Mucosa of rectum (tissue), 2 donors: ENCODE results near the gene MYLK.

Experiments
- H3K27ac ChIP-seq, 2 donors: one replicate each; pipeline ENCODE4 v1.7.0; 2013; ENCODE audit warnings: inconsistent platforms in 2 of 2, low read depth in 2 of 2, low read length in 2 of 2
- H3K27me3 ChIP-seq, 2 donors: one replicate each; pipeline ENCODE4 v1.7.0; 2013; ENCODE audit warnings: low read length in 2 of 2; ENCODE audit not compliant: control insufficient read depth in 2 of 2, insufficient read depth in 2 of 2
- H3K36me3 ChIP-seq, 2 donors: one replicate each; pipeline ENCODE4 v1.7.0; 2013; ENCODE audit warnings: low read length in 2 of 2; ENCODE audit not compliant: control insufficient read depth in 2 of 2, insufficient read depth in 2 of 2
- H3K4me1 ChIP-seq, 2 donors: one replicate each; pipeline ENCODE4 v1.7.0; 2013; ENCODE audit warnings: low read length in 2 of 2, mild to moderate bottlenecking in 1 of 2; ENCODE audit not compliant: control insufficient read depth in 2 of 2, insufficient read depth in 2 of 2
- H3K4me3 ChIP-seq, 2 donors: one replicate each; pipeline ENCODE4 v1.7.0; 2013; ENCODE audit warnings: low read length in 2 of 2
- H3K9ac ChIP-seq, 2 donors: one replicate each; pipeline ENCODE4 v1.7.0; 2013; ENCODE audit warnings: low read length in 2 of 2, low read depth in 1 of 2, mild to moderate bottlenecking in 1 of 2
- H3K9me3 ChIP-seq, 2 donors: one replicate each; pipeline ENCODE4 v1.7.0; 2013; ENCODE audit warnings: low read length in 2 of 2; ENCODE audit not compliant: control insufficient read depth in 2 of 2
- donor health status: healthy.
- donor health status: Normal muscosa, but diverticular disease.

The MYLK gene

DNA sequence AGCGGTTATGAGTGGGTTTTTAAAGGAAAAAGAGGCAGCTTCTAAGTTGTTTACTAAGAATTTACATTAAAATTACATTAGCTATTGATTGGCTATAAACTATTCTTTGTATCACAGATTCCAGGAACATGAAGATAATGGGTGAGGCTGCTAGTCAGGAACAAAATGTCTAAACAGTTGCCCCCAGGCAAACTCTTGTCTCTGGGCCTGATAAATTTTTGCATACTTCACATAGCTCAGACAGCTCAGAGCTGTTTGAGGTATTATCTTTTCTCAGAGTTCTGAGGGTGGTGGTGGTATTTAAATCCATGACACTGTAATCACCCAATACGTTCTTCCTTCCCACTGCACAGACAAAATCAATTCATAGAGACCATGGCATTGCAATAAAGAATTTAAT, 297.2 kb downstream of the MYLK start:
- no peak overlapping the region for H3K9ac ChIP-seq
- H3K4me3 ChIP-seq, result no peak overlapping the region
- H3K27ac ChIP-seq, result no peak overlapping the region
- H3K9me3 ChIP-seq, result peaks cover 0 to 5% of the 10 kb centered on the region in 2 donors
- H3K4me1 ChIP-seq, result peaks cover 6 to 12% of the 10 kb centered on the region in 2 donors
- H3K36me3 ChIP-seq, result peaks cover 0 to 6% of the 10 kb centered on the region in 2 donors
- no peaks in the 10 kb centered on the region for H3K27me3 ChIP-seq

DNA sequence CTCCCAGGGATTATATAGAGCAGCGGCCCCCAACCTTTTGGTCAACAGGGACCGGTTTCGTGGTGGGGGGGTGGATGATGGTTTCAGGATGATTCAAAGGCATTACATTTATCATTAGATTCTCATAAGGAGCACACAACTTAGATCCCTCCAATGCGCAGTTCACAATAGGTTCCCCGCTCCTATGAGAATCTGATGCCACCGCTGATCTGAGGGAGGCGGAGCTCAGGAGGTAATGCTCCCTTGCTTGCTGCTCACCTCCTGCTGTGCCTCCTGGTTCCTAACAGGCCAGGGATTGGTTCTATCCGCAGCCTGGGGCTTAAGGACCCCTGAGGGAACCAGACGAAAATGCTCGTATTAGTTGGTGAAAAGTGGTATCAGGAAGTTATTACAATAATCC, 298.0 kb downstream of the MYLK start:
- H3K9me3 ChIP-seq, result peaks cover 0 to 5% of the 10 kb centered on the region in 2 donors
- peaks cover under 1 to 10% of the 10 kb centered on the region in 2 donors for H3K36me3 ChIP-seq
- H3K9ac ChIP-seq, result peak overlapping the region; percentile 71 to 76
- peak overlapping the region; percentile 80 to 97 for H3K4me3 ChIP-seq
- peaks cover 6 to 12% of the 10 kb centered on the region in 2 donors for H3K4me1 ChIP-seq
- peak overlapping the region; percentile 94 to 95 for H3K27ac ChIP-seq
- no peaks in the 10 kb centered on the region for H3K27me3 ChIP-seq

DNA sequence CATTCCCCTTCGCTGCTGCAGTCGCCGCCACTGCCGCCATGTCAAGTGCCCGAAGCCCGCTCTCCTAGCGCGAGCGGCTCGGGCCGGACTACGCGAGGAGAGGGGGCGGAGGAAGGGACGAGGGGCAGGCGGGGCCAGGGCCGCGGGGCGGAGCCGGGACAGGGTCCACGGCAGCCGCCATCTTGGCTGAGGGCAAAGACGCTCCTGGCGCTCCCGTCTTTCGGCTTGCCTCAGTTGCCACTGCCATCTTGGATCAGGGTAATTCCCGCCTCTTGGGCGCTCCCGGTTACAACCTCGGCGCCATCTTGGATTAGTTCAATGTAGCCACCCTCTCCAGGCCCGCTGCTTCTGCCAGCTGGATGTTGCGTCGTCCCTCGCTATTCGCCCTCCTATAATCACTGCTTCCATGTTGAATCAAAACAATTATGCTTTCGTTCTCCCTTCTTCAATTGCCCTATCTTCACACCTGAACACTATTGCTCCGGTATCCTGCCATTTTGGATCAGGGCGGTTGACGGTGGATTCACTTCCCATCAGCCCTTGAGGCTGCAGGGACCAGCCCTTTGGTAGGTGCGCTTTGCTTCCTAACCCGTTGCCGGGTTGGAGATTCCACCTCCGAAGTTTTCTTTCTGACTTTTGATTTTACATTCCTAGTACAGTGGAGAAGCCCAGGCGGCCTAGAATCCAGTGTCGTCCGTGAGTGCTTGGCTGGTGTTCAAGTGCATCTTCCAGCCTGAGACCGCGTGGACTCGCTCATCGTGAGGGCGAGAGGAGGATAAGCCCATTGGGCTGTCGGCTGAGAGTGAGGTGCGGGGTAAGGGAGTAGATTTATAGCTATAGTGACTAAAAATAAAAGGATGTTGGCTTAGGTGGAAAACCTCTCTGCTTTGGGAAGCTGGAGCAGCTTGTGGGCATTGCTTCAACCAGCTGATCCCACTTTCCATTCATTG, 298.9 kb downstream of the MYLK start, which contains the start of gene HACD2:
Gene HACD2, minus strand, starts transcription at position 66 of the 950 bp plus-strand sequence. Its CDS starts 26 bp downstream, at position 40.
- Histone ChIP-seq H3K4me1 (peaks cover 6 to 12% of the 10 kb centered on the region in 2 donors), H3K9ac (peak within 1 kb of the TSS; percentile 71 to 84), H3K9me3 (no peaks in the 10 kb centered on the region), H3K27ac (peak within 1 kb of the TSS; percentile 94 to 95), H3K27me3 (no peaks in the 10 kb centered on the region), H3K36me3 (peaks cover 2 to 8% of the 10 kb centered on the region in 2 donors), H3K4me3 (peak within 1 kb of the TSS; percentile 80 to 97)

DNA sequence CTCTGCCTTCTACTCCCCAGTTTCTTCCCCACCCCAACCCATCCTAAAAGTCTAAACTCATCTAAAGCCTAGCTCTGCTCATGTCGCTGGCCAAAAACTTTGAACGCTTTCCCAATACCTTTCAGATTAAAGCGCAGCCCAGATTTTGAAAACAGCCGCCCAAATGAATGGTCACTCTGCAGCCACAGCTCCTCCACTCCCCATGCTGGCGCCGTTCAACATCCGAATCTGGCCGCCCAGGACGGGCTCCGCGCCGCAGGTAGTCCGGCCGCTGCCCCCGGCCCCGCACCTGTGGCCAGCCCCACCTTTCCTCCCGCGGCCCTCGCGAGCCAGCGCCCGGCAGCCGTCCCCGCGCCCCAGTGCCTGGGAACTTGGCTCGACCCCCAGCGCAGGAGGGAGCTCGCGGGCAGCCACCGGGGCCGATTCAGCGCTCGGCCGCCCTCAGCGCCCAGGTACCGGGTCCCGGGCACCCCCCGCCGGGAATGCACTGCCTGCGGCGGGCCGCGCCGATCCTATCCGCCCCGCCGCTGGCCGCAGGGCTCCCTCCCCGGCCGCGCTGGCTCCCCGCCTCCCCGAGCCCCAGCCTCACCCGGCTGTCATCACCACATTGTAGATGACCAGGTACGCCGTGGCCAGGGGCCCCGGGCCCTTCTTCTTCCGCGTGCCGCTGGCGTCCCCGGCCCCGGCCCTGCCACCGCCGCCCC, 299.7 kb downstream of the MYLK start:
- no peaks in the 10 kb centered on the region for H3K27me3 ChIP-seq
- H3K9ac ChIP-seq, result peak overlapping the region; percentile 71 to 84
- peaks cover 2 to 8% of the 10 kb centered on the region in 2 donors for H3K36me3 ChIP-seq
- peak overlapping the region; percentile 94 to 95 for H3K27ac ChIP-seq
- H3K4me3 ChIP-seq, result peak overlapping the region; percentile 80 to 97
- peaks cover 6 to 12% of the 10 kb centered on the region in 2 donors for H3K4me1 ChIP-seq
- no peaks in the 10 kb centered on the region for H3K9me3 ChIP-seq

DNA sequence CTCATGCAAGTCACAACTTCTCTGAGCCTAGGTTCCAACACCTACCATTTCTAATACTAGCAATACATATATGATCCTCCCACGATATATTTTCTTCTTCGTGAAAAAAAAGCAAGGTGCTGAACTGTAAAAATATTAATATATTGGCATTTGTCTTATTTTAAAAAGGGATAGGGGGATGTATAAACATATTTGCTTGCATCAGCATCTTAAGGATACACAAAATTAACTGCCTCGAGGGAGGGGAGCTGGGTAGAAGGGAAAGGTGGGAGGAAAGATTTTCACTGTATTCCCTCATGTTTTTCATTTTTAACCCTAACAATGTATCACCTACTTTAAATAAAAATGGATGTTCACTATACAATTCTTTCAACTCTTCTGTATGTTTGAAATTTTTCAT, 300.6 kb downstream of the MYLK start:
- Histone ChIP-seq H3K4me1 (peaks cover 6 to 12% of the 10 kb centered on the region in 2 donors), H3K27ac (no peak overlapping the region), H3K9me3 (no peaks in the 10 kb centered on the region), H3K9ac (no peak overlapping the region), H3K36me3 (peaks cover 5 to 8% of the 10 kb centered on the region in 2 donors), H3K4me3 (peak overlapping the region; percentile 80 to 97), H3K27me3 (no peaks in the 10 kb centered on the region)

DNA sequence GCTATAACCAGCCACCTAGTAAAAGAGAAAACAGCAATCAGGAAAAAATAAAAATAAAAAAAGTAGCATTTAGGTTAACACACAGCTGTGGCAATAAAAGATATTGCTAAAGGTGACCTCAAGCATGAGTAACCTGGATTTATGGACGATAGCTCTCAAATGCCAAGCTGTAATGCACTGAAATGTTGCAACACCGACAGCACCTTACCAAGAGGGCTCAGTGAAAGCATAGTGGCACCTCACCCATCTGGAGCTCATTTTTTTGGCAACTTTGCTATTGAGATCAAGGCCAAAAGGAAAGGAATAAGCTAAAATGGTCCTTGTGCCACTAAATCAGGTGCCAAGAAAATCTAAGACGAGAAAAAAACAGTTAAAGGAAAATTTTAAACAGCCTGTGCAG, 301.8 kb downstream of the MYLK start:
- Histone ChIP-seq H3K4me1 (peaks cover 6 to 12% of the 10 kb centered on the region in 2 donors), H3K4me3 (no peak overlapping the region), H3K36me3 (peaks cover 7 to 8% of the 10 kb centered on the region in 2 donors), H3K27ac (no peak overlapping the region), H3K27me3 (no peaks in the 10 kb centered on the region), H3K9ac (no peak overlapping the region), H3K9me3 (no peaks in the 10 kb centered on the region)

DNA sequence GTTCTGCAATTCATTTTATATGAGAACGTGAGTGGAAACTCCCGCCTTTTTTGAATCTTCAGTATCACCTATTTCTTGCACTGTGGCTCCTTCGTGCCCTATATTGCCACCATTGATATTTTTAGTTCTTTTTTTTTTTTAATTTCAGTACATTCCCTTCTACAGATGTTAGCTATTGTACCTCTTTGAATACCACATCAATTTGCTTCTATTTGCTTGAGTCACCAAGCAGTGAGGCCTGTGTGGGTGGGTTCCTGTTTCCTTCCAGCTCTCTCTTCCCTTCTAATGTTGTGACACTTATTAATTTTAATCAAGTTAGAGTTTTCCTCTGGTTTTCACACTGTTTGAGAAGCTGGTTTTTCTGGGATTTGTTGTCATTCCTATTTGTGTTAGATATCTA, 308.0 kb downstream of the MYLK start:
- no peak overlapping the region for H3K4me3 ChIP-seq
- H3K9me3 ChIP-seq, result no peaks in the 10 kb centered on the region
- no peaks in the 10 kb centered on the region for H3K4me1 ChIP-seq
- H3K27me3 ChIP-seq, result no peaks in the 10 kb centered on the region
- no peak overlapping the region for H3K27ac ChIP-seq
- H3K36me3 ChIP-seq, result peaks cover 9 to 18% of the 10 kb centered on the region in 2 donors
- H3K9ac ChIP-seq, result no peak overlapping the region

DNA sequence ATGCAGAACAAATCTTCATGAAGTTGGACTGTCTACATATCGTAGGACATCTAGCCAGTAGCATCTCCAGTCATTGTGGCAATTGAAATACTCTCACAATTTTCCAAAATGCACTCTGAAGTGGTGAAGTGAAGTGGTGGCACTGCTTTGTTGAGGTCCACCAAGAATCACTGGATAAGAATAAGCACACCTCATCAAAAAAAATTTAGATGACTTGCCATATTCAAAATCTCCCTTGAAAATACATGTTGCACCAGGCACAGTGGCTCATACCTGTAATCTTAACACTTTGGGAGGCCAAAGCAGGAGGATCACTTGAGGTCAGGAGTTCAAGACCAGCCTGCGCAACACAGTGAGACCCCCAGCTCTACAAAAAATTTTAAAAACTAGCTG, 312.2 kb downstream of the MYLK start:
- Histone ChIP-seq H3K4me1 (no peaks in the 10 kb centered on the region), H3K36me3 (peaks cover 4 to 13% of the 10 kb centered on the region in 2 donors), H3K27me3 (no peaks in the 10 kb centered on the region), H3K9ac (no peak overlapping the region), H3K9me3 (no peaks in the 10 kb centered on the region), H3K27ac (no peak overlapping the region), H3K4me3 (no peak overlapping the region)

DNA sequence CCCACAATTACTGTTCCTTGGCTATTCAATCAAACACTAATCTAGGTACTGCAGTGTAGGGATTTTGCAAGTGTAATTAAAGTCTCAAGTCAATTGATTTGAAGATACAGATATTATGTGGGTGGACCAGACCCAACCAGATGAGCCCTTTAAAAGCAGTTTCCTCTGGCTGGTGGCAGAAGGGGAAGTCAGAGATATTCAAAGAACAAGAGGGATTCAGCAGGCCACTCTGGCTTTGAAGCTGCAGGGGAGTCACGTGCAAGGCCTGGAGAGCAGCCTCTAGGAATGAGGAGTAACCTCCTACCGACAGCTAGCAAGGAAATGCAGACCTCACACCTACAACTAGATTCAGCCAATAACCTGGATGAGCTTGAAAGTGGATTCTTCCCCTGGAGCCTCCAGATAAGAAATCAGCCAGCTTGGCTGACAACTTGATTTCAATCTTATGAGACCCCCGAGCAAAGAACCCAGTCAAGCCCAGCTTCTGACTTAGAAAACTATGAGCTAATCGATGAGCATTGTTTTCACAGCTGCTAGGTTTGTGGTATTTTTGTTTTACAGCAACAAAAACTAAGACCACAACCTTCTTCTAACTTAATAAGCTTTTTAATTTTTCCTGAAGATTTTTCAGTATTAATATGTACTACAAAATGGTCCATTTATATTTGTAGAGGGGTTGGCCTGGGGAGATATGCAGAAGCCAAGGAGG, 312.7 kb downstream of the MYLK start:
- Histone ChIP-seq H3K9ac (no peak overlapping the region), H3K27me3 (no peaks in the 10 kb centered on the region), H3K36me3 (peaks cover 4 to 8% of the 10 kb centered on the region in 2 donors), H3K27ac (no peak overlapping the region), H3K9me3 (no peaks in the 10 kb centered on the region), H3K4me3 (no peak overlapping the region), H3K4me1 (no peaks in the 10 kb centered on the region)
